IPS-NIHi7 (cell line): ENCODE measurements around the gene XBP1.
"Not testable (repeated sequence)": the region's sequence is repeated elsewhere in the genome, so short reads cannot be mapped to it uniquely, and the experiment has no call there.

Experiments used
- DNase-seq: peaks from one replicate; pipeline ENCODE4 v3.0.0; 2012; ENCODE audit warnings: mixed read lengths; ENCODE audit errors: extremely low spot score

Gene XBP1

GRCh38 chr22:28817919-28818859 lies 17.8 kb upstream of the XBP1 start:
- DNase-seq: no peak

DNA sequence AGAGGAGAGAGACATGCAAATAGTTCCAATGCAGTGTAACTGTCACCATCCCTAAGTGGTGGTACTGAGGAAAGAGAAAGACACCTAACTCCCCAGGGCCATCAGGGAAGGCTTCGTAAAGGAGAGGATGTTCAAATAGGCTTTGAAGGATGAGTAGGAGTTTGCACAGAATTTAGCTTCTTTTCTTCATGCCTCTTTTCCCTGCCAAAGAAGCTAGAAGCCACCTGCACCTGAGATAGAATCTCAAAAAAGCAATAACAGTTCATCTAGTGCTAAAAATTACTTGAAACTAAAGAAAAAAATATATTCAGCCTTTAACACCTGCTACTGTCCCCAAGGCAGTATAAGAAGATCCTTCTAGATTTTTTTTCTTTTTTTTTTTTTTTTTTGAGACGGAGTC lies 16.7 kb upstream of the XBP1 start:
- DNase-seq: no peak

GRCh38 chr22:28815729-28816128 lies 15.4 kb upstream of the XBP1 start:
- DNase-seq: no peak

GRCh38 chr22:28815111-28815510 lies 14.7 kb upstream of the XBP1 start:
- DNase-seq: no peak

GRCh38 chr22:28813772-28814518 lies 13.6 kb upstream of the XBP1 start:
- DNase-seq: no peak

- DNase-seq: no peak
Observed at GRCh38 chr22:28812516-28812915, 12.1 kb upstream of the XBP1 start.

DNA sequence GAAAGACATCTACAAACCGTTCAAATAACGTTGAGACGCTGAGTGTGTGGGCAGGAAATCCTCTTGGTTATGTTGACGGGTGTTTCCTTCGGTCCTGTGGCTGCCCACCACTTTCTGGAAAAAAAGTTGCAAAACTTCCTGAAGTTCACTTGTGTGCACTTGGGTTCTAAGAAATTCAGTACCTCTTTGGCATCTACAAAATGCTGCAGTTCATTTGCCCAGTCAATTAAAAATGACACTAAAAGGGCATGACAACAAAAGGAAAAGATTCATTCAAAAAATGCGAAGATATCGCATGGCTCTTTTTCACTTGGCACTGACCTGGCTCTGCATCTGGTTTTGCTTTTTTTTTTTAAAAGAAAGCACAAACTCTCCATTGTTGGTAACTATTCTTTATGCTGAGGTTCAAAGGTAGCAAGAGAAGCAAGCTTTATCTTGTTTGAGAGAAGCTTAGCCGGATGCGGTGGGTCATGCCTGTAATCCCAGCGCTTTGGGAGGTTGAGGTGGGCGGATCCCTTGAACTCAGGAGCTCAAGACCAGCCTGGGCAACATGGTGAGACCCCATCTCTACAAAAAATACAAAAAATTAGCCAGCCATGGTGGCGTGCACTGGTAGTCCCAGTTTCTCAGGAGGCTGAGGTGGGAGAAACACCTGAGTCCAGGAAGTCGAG lies 10.6 kb upstream of the XBP1 start:
- DNase-seq: no peak

DNA sequence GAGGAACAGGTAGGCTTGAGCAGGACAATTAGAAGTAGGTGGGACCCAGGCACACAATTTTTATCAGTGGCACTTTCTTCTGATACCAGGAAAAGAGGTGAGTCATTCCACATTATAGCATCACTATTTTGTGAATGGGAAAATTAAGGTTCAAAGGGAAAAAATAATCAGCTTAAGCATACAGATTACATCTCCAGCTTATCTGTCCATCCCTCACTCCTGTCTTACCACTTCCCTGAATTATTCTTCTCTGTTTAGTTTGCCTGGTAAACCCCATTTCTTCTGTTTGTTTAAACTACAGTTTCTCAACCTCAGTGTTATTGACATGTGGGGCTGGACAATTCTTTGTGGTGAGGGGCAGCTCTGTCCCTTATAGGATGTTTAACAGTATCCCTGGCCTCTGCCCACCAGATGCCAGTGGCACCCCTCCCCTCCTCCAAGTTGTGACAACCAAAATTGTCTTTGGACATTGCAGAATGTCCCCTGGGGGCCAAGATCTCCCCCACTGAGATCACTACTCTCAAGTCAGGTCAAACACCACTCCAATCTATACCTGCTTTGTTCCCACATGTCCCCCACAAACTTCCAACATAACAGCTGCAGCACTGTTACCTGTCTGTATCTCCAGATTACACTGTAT lies 8.5 kb upstream of the XBP1 start:
- no peak for DNase-seq

DNA sequence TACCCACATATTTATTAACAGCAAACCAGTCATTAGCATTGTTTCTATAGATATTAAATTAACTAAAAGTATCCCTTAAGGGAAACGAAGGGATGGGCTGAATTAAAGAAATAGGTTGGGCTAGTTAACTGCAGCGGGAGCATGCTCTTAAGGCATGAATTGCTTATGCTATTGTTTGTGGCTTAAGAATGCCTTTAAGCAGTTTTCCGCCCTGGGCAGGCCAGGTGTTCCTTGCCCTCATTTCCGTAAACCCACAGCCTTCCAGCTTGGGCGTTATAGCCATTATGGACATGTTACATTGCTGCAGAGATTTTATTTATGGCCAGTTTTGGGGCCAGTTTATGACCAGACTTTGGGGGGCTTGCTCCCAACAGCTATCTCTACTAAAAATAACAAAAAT lies 5.1 kb upstream of the XBP1 start:
- not testable (repeated sequence) for DNase-seq

DNA sequence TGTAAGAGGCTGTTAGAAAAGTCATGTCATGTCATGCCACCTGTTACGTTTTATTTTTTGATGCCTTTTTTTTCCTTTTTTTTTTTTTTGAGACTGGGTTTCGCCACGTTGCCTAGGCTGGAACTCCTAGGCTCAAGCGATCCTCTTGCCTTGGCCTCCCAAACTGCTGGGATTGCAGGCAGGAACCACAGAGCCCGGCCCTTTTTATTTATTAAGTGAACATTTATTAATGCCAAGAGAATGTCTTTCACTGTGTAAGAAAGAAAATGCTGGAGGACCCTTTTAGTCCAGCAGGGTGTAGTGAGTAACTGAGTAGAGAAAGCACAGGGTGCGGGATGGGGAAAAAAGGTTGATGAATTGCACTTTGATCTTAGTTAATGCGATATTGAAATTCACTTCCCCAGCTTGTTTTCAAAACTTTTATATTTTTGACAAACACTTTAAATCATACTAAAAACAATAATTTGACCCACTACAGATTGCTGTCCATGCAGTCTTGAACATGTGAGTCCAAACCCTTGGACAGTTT lies 2.3 kb upstream of the XBP1 start:
- no peak for DNase-seq

- no peak for DNase-seq
Observed at GRCh38 chr22:28801845-28802594, 1.7 kb upstream of the XBP1 start.

DNA sequence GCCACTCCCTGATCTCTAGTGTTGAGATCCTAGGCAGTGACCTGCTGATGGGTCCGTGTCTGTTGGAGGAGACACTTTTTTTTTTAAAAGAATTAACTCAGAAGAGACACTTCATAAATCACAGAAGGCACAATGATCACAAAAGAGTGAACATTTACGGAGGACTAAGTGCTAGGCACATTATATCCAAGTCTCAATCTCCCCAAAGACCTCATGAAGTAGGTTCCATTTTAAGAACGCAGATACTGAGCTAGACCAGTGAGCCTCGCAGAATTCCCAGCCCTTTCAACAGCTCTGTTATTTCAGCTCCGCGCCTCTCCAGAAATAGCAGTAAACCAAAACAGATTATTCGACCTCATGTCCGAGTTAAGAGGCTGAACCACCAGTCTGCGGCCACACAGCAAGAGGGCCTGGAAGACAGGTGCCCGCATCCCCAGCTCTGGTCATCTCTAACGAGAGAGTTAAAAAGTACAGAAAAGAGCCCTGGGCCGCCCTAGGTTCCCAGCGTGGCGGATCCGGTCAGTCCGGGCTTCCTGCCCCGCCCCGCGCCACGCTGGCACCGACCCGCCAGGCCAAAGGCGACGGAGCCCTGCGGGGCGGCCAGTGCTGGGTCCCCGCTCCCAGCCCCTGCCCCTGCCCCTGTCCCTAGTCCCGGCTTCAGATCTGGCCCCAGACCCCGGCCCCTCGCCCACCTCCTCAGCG lies 612 bp downstream of the XBP1 start:
- peak; percentile 72 for DNase-seq

- no peak for DNase-seq
Observed at GRCh38 chr22:28798810-28799605, 1.4 kb downstream of the XBP1 start.

DNA sequence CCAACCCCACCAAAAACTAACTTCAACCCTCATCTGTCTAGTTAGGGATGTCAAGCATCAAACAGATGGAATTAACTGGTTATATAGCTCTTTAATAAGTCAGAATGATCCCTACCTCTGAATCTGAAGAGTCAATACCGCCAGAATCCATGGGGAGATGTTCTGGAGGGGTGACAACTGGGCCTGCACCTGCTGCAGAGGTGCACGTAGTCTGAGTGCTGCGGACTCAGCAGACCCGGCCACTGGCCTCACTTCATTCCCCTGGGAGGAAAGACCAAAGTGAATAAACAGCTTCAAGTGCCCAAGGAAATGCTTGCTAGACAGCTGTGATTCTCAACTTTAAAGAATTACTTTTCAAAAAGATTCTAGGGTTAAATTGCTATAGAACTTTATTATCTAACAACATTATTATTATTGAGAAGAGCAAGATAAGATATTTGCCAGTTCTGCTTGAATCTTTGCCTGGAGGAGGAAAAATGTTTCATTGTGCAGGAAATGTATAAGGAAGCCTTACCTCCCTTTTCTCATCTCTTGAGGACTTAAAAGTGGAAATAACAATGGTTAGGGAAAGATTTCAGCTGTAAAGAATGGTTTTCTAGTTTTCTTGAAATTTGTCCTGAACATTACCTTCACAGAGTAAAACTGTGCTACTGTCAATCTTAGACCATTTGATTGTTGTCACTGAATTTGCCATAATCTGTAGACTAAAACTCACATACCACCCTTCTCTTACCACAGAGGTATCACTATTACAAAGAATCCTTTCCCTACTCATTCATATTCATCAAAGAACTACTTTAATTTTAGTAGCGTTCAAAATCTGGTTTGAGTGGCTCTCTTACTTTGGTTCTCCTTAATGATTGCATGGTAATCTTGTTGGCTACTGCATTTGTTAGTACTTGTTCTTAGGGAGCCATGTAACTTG lies 4.2 kb downstream of the XBP1 start:
- no peak for DNase-seq

DNA sequence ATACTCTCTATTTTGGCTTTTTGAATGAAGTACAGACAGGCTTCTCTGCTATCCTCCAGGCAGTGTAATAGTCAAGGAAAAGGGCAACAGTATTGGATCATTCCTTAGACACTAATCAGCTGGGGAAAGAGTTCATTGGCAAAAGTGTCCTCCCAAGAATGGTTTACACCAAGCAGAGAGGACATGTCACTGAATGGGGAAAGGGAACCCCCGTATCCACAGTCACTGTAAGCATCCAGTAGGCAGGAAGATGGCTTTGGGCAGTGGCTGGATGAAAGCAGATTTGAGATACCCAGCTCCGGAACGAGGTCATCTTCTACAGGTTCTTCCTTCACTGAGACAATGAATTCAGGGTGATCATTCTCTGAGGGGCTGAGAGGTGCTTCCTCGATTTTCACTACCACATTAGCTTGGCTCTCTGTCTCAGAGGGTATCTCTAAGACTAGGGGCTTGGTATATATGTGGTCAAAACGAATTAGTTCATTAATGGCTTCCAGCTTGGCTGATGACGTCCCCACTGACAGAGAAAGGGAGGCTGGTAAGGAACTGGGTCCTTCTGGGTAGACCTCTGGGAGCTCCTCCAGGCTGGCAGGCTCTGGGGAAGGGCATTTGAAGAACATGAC lies 5.2 kb downstream of the XBP1 start:
- no peak for DNase-seq

- DNase-seq: no peak
Observed at GRCh38 chr22:28793976-28794584, 6.3 kb downstream of the XBP1 start.
